Prostate gland (tissue), 2 donors: Measurements from ENCODE around the gene LAMA3. TPM values are rescaled to one million over a fixed set of nuclear protein-coding genes. Genes with fewer than 3 reads are reported as not detected.

Experiments used
- DNase-seq: peaks from one replicate; pipeline ENCODE4 v3.0.0-alpha.2; 2019; ENCODE audit warnings: low spot score
- H3K27ac ChIP-seq, 2 donors: fragments of 200-600 bp; sonication (generic); 2 replicates each; pipeline ENCODE4 v1.5.1; 2017 to 2019
- H3K27me3 ChIP-seq: fragments of 200-600 bp; sonication (generic); replicated peaks from 2 replicates; pipeline ENCODE4 v1.5.1; 2019; ENCODE audit not compliant: insufficient read depth
- H3K36me3 ChIP-seq, 2 donors: fragments of 200-600 bp; sonication (generic); 1 replicate in 1 of 2; 2 replicates in 1 of 2; pipeline versions ENCODE4 v1.5.1 to v1.8.1; 2017 to 2019
- H3K4me1 ChIP-seq: fragments of 200-600 bp; sonication (generic); replicated peaks from 2 replicates; pipeline ENCODE4 v1.5.1; 2019
- H3K4me3 ChIP-seq, 2 donors: fragments of 200-600 bp; sonication (generic); 2 replicates each; pipeline ENCODE4 v1.5.1; 2017 to 2019
- H3K9me3 ChIP-seq: fragments of 200-600 bp; sonication (generic); 2 replicates; pipeline ENCODE4 v1.5.1; 2017
- CTCF ChIP-seq, 4 experiments: fragments of 200-600 bp in 2 of 4; fragments of 450-650 bp in 2 of 4; sonication (generic) in 2 of 4; IDR thresholded peaks; 1 replicate in 3 of 4; 2 replicates in 1 of 4; pipeline ENCODE4 v1.5.1; 2016 to 2019; ENCODE audit warnings: antibody characterized with exemption in 4 of 4, mild to moderate bottlenecking in 2 of 4, moderate library complexity in 2 of 4
- POLR2A ChIP-seq: fragments of 450-650 bp; IDR thresholded peaks from one replicate; pipeline ENCODE4 v1.6.1; 2016; ENCODE audit warnings: antibody characterized with exemption, mild to moderate bottlenecking
- POLR2AphosphoS5 ChIP-seq: sonication (generic); formaldehyde crosslinking; IDR thresholded peaks from one replicate; pipeline ENCODE4 v1.6.1; 2017; ENCODE audit warnings: antibody characterized with exemption
- WGBS: methylation state at CpG from one replicate; pipeline ENCODE4 v1.1.5; 2018; 5-methylcytosine and 5-hydroxymethylcytosine counted together
- intact Hi-C: fragments of 100-400 bp; cut with DNase I; formaldehyde crosslinking; loops from one replicate; pipeline ENCODE4 v1.14.2; 2022
- total RNA-seq, 2 donors: library from RNA; depleted of rRNA; stranded (reverse); fragments of >200 nt; gene quantifications; one replicate each; pipeline ENCODE4 v1.1.0, GENCODE V29; 2016

The LAMA3 gene
- total RNA-seq, 2 donors from 2014 or later, result 31.3 to 35.9 TPM

- no peaks in the 10 kb centered on the region for H3K9me3 ChIP-seq
- DNase-seq, result no peak
- H3K27ac ChIP-seq, result no peak overlapping the region
- H3K36me3 ChIP-seq, result no peaks in the 10 kb centered on the region
- no peak overlapping the region for H3K4me3 ChIP-seq
- 91% methylated on average over 11 of the region's 11 CpGs for WGBS
- no peaks in the 10 kb centered on the region for H3K27me3 ChIP-seq
- intact Hi-C loops, result no loop called here
- H3K4me1 ChIP-seq, result no peaks in the 10 kb centered on the region
- TF ChIP-seq POLR2AphosphoS5, result no peak
- no peak for TF ChIP-seq CTCF (IDR thresholded peaks at IDR 0.05)
- no peak for TF ChIP-seq POLR2A
These were observed 189.2 kb downstream of the LAMA3 start for GRCh38 chr18:23878336-23878900.

- Histone ChIP-seq H3K9me3 (no peaks in the 10 kb centered on the region), H3K4me3 (no peak overlapping the region), H3K27me3 (no peaks in the 10 kb centered on the region), H3K4me1 (no peaks in the 10 kb centered on the region), H3K27ac (no peak overlapping the region), H3K36me3 (no peaks in the 10 kb centered on the region)
- WGBS, result 90% methylated on average over 13 of the region's 13 CpGs
- intact Hi-C loops, result no loop called here
- no peak for TF ChIP-seq CTCF (IDR thresholded peaks at IDR 0.05)
- TF ChIP-seq POLR2AphosphoS5, result no peak
- no peak for TF ChIP-seq POLR2A
- no peak for DNase-seq
These were observed 189.9 kb downstream of the LAMA3 start for GRCh38 chr18:23879126-23879525.

DNA sequence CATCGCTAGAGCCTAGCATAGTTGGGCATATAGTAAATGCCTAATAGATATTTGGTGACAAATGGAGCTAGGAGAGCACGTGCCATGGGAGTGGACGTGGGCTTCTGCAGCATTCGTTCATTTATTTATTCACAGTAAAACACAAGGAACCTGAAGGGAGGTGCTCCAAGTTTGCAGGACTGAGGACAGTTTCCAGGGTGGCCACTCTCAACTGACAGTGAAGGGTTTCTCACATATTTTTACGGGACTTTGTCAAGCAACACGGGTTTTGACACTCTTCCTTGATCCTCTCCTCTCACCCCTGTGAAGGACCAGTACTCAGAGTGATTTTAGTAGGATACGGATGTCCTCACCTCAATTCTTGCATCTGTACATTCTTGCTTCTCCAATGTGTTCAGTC, 190.3 kb downstream of the LAMA3 start:
- H3K9me3 ChIP-seq, result no peaks in the 10 kb centered on the region
- no peak overlapping the region for H3K27ac ChIP-seq
- no peak for TF ChIP-seq POLR2A
- TF ChIP-seq CTCF (IDR thresholded peaks at IDR 0.05), result no peak
- no peak for TF ChIP-seq POLR2AphosphoS5
- H3K4me1 ChIP-seq, result no peaks in the 10 kb centered on the region
- H3K27me3 ChIP-seq, result no peaks in the 10 kb centered on the region
- 88% methylated on average over 7 of the region's 7 CpGs for WGBS
- intact Hi-C loops, result no loop called here
- no peak overlapping the region for H3K4me3 ChIP-seq
- H3K36me3 ChIP-seq, result no peaks in the 10 kb centered on the region
- no peak for DNase-seq

DNA sequence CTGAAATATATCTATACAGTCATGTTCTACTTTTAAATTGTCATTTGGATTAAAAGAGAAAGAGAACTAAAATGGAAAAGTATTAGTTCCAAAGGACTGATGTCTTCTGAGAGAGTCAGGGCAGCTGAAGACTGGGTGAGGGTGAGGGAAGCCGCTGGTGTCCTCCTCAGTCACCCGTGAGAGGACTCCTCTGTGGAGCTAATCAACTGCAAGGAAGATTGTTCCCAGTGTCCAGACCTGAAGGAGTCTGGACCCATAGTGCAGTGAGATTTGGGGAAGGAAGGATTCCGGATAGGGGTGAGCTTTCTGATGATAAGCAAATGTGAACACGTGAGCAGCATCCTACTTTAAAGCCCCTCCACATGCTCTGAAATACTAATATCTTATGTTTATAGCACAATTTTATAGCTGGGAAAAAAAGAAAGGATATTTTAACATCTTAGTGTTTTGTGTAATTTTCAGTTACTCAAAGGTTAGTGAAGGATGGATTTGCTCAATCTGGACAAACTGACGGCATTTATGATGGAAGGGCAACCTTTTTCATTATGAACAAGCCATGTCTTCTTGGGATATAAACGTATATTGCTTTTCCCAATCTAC, 190.8 kb downstream of the LAMA3 start:
- WGBS, result 92% methylated on average over 6 of the region's 6 CpGs
- H3K4me3 ChIP-seq, result no peak overlapping the region
- no peaks in the 10 kb centered on the region for H3K36me3 ChIP-seq
- intact Hi-C loops, result loop anchor here (5.0 kb wide), 1 partner anchor 53 kb away; no protein-coding TSS in a partner anchor
- TF ChIP-seq POLR2AphosphoS5 (no peak), POLR2A (no peak), CTCF (IDR thresholded peaks at IDR 0.05) (no peak)
- H3K27me3 ChIP-seq, result no peaks in the 10 kb centered on the region
- no peaks in the 10 kb centered on the region for H3K9me3 ChIP-seq
- H3K27ac ChIP-seq, result no peak overlapping the region
- no peak for DNase-seq
- peaks cover 5% of the 10 kb centered on the region for H3K4me1 ChIP-seq
